ENCODE measurements around the gene PUDP. TPM values are rescaled to one million over a fixed set of nuclear protein-coding genes. Genes with fewer than 3 reads are reported as not detected.
"Not testable (repeated sequence)": the region's sequence is repeated elsewhere in the genome, so short reads cannot be mapped to it uniquely, and the experiment has no call there.

The PUDP gene
- total RNA-seq, 1 donor from 2014 or later = 17.2 TPM

- intact Hi-C loops (cut with DNase I) = no loop called here
- peaks cover 0 to 7% of the 10 kb centered on the region in 2 donors for H3K36me3 ChIP-seq
- H3K27me3 ChIP-seq = no peaks in the 10 kb centered on the region
- DNase-seq (ENCODE audit: extremely low spot score in 2 of 2) = no peak
- no peak overlapping the region for H3K27ac ChIP-seq
- no peaks in the 10 kb centered on the region for H3K9me3 ChIP-seq
- no peaks in the 10 kb centered on the region for H3K4me1 ChIP-seq
- no peak for TF ChIP-seq POLR2AphosphoS5 (IDR thresholded peaks at IDR 0.05; ENCODE audit: insufficient read depth in 1 of 2, low read depth in 1 of 2)
- TF ChIP-seq CTCF (IDR thresholded peaks at IDR 0.05) = no peak
- TF ChIP-seq POLR2A (IDR thresholded peaks at IDR 0.05) = no peak
- no peak overlapping the region for H3K4me3 ChIP-seq
These were observed 100.0 kb downstream of the PUDP start for GRCh38 chrX:7047951-7048350.

- no peak overlapping the region for H3K4me3 ChIP-seq
- H3K27ac ChIP-seq = no peak overlapping the region
- no peaks in the 10 kb centered on the region for H3K9me3 ChIP-seq
- H3K27me3 ChIP-seq = no peaks in the 10 kb centered on the region
- H3K36me3 ChIP-seq = peaks cover 0 to 6% of the 10 kb centered on the region in 2 donors
- no peak for TF ChIP-seq POLR2A (IDR thresholded peaks at IDR 0.05)
- TF ChIP-seq CTCF (IDR thresholded peaks at IDR 0.05) = no peak
- TF ChIP-seq POLR2AphosphoS5 (IDR thresholded peaks at IDR 0.05; ENCODE audit: insufficient read depth in 1 of 2, low read depth in 1 of 2) = no peak
- no peaks in the 10 kb centered on the region for H3K4me1 ChIP-seq
- no peak for DNase-seq (ENCODE audit: extremely low spot score in 2 of 2)
- intact Hi-C loops (cut with DNase I) = no loop called here
These were observed 102.6 kb downstream of the PUDP start for GRCh38 chrX:7045238-7045955.

GRCh38 chrX:7043796-7044433 lies 104.0 kb downstream of the PUDP start:
- DNase-seq (ENCODE audit: extremely low spot score in 2 of 2); intact Hi-C loops (cut with DNase I): not testable (repeated sequence)

GRCh38 chrX:7028246-7028645 lies 119.7 kb downstream of the PUDP start:
- H3K27me3 ChIP-seq = no peaks in the 10 kb centered on the region
- DNase-seq (ENCODE audit: extremely low spot score in 2 of 2) = no peak
- H3K36me3 ChIP-seq = no peaks in the 10 kb centered on the region
- TF ChIP-seq POLR2A (IDR thresholded peaks at IDR 0.05) = no peak
- TF ChIP-seq POLR2AphosphoS5 (IDR thresholded peaks at IDR 0.05; ENCODE audit: insufficient read depth in 1 of 2, low read depth in 1 of 2) = no peak
- H3K27ac ChIP-seq = no peak overlapping the region
- intact Hi-C loops (cut with DNase I) = no loop called here
- no peaks in the 10 kb centered on the region for H3K9me3 ChIP-seq
- H3K4me3 ChIP-seq = no peak overlapping the region
- H3K4me1 ChIP-seq = peaks cover 6% of the 10 kb centered on the region

More at GRCh38 chrX:7043796-7044433, 104.0 kb downstream of the PUDP start:
- not testable (repeated sequence) for H3K4me1 ChIP-seq, H3K27ac ChIP-seq, H3K36me3 ChIP-seq, H3K27me3 ChIP-seq, H3K9me3 ChIP-seq, H3K4me3 ChIP-seq

- H3K9me3 ChIP-seq = no peaks in the 10 kb centered on the region
- intact Hi-C loops (cut with DNase I) = no loop called here
- no peak overlapping the region for H3K27ac ChIP-seq
- H3K4me3 ChIP-seq = no peak overlapping the region
- H3K4me1 ChIP-seq = peaks cover 6% of the 10 kb centered on the region
- no peak for DNase-seq (ENCODE audit: extremely low spot score in 2 of 2)
- H3K27me3 ChIP-seq = no peaks in the 10 kb centered on the region
- TF ChIP-seq CTCF (IDR thresholded peaks at IDR 0.05) (no peak), POLR2A (IDR thresholded peaks at IDR 0.05) (no peak), POLR2AphosphoS5 (IDR thresholded peaks at IDR 0.05; ENCODE audit: insufficient read depth in 1 of 2, low read depth in 1 of 2) (no peak)
- H3K36me3 ChIP-seq = no peaks in the 10 kb centered on the region
These were observed 120.9 kb downstream of the PUDP start for GRCh38 chrX:7027071-7027470.

GRCh38 chrX:7026365-7026764 lies 121.6 kb downstream of the PUDP start:
- H3K27ac ChIP-seq; H3K36me3 ChIP-seq; H3K9me3 ChIP-seq; intact Hi-C loops (cut with DNase I); H3K4me3 ChIP-seq; H3K4me1 ChIP-seq; DNase-seq (ENCODE audit: extremely low spot score in 2 of 2); H3K27me3 ChIP-seq: not testable (repeated sequence)
